Measurements from ENCODE around the gene DTWD2.
"Not testable (repeated sequence)": the region's sequence is repeated elsewhere in the genome, so short reads cannot be mapped to it uniquely, and the experiment has no call there.

The DTWD2 gene

GRCh38 chr5:119010206-119010605 is 21.9 kb upstream of the DTWD2 start:
- no peak for TF ChIP-seq CTCF (conservative IDR thresholded peaks at IDR 0.05; ENCODE audit: low read depth, low read length)
- H2AFZ ChIP-seq (ENCODE audit: low read depth) = no peak overlapping the region
- H3K9ac ChIP-seq = no peak overlapping the region
- no peak overlapping the region for H3K27ac ChIP-seq
- no peaks in the 10 kb centered on the region for H3K4me1 ChIP-seq (ENCODE audit: low read depth, poor library complexity, severe bottlenecking)
- no peaks in the 10 kb centered on the region for H4K20me1 ChIP-seq (ENCODE audit: insufficient read depth)
- H3K79me2 ChIP-seq (ENCODE audit: insufficient read depth, low read depth) = no peaks in the 10 kb centered on the region
- no peak overlapping the region for H3K4me2 ChIP-seq
- no peaks in the 10 kb centered on the region for H3K36me3 ChIP-seq (ENCODE audit: insufficient read depth)
- H3K27me3 ChIP-seq (ENCODE audit: insufficient read depth, low read depth) = no peaks in the 10 kb centered on the region
- H3K4me3 ChIP-seq (IDR thresholded peaks at IDR 0.05; ENCODE audit: insufficient read depth, low read depth, low read length) = no peak overlapping the region

DNA sequence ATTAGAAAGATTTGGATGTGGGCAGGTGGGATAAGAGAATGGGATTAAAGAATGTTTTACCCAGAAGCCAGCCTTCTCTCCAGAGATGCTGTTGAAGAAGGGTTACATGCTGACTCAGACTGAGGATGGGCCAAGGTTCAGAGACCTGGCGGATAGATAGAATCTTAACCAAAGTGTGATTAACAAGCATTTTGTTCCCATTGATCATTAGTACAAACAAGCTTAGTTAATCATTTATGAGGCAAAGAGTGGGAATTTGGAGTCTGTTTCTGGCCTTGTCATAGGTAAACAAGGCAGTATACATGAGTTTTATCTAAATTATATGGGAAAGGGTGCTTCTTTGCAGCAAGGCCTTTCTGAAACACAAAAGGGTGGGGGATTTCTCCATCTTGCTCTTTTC is 20.8 kb upstream of the DTWD2 start:
- Histone ChIP-seq H3K36me3 (ENCODE audit: insufficient read depth) (no peaks in the 10 kb centered on the region), H3K4me2 (no peak overlapping the region), H3K4me3 (IDR thresholded peaks at IDR 0.05; ENCODE audit: insufficient read depth, low read depth, low read length) (no peak overlapping the region), H3K9ac (no peak overlapping the region), H3K79me2 (ENCODE audit: insufficient read depth, low read depth) (no peaks in the 10 kb centered on the region), H3K27ac (no peak overlapping the region), H3K27me3 (ENCODE audit: insufficient read depth, low read depth) (no peaks in the 10 kb centered on the region), H3K4me1 (ENCODE audit: low read depth, poor library complexity, severe bottlenecking) (no peaks in the 10 kb centered on the region), H4K20me1 (ENCODE audit: insufficient read depth) (no peaks in the 10 kb centered on the region), H2AFZ (ENCODE audit: low read depth) (no peak overlapping the region)
- no peak for TF ChIP-seq CTCF (conservative IDR thresholded peaks at IDR 0.05; ENCODE audit: low read depth, low read length)

DNA sequence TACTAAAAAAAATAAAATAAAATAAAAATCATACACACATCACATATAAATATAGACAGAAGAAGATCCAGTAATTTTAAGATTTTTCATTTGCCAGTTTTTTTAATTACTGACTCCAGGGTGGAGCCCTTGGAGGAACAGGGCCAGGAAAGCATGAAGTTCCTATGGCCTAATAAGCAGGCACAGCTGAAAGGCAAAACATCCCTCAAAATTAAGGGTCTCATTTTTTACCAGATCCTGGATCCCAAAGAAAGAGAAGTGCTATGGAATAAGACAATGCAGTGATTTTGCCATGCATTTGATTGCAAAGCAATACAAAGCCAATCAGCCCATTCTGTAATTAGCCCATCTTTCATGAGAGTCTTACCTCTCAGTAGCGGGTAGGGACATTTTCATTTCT is 11.3 kb upstream of the DTWD2 start:
- TF ChIP-seq CTCF (conservative IDR thresholded peaks at IDR 0.05; ENCODE audit: low read depth, low read length) = no peak
- Histone ChIP-seq H3K27ac (no peak overlapping the region), H2AFZ (ENCODE audit: low read depth) (no peak overlapping the region), H3K4me1 (ENCODE audit: low read depth, poor library complexity, severe bottlenecking) (no peaks in the 10 kb centered on the region), H3K36me3 (ENCODE audit: insufficient read depth) (no peaks in the 10 kb centered on the region), H3K79me2 (ENCODE audit: insufficient read depth, low read depth) (no peaks in the 10 kb centered on the region), H4K20me1 (ENCODE audit: insufficient read depth) (no peaks in the 10 kb centered on the region), H3K9ac (no peak overlapping the region), H3K4me3 (IDR thresholded peaks at IDR 0.05; ENCODE audit: insufficient read depth, low read depth, low read length) (no peak overlapping the region), H3K4me2 (no peak overlapping the region), H3K27me3 (ENCODE audit: insufficient read depth, low read depth) (no peaks in the 10 kb centered on the region)

DNA sequence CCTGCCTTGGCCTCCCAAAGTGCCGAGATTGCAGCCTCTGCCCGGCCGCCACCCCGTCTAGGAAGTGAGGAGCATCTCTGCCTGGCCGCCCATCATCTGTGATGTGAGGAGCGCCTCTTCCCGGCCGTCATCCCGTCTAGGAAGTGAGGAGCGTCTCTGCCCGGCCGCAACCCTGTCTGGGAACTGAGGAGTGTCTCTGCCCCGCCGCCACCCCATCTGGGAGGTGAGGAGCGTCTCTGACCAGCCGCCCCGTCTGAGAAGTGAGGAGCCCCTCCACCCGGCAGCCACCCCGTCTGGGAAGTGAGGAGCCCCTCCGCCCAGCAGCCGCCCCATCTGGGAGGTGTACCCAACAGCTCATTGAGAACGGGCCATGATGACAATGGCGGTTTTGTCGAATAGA is 10.5 kb upstream of the DTWD2 start:
- not testable (repeated sequence) for H3K27ac ChIP-seq; H3K9ac ChIP-seq; H3K4me2 ChIP-seq; H3K36me3 ChIP-seq (ENCODE audit: insufficient read depth); H4K20me1 ChIP-seq (ENCODE audit: insufficient read depth); H2AFZ ChIP-seq (ENCODE audit: low read depth); H3K79me2 ChIP-seq (ENCODE audit: insufficient read depth, low read depth); H3K4me1 ChIP-seq (ENCODE audit: low read depth, poor library complexity, severe bottlenecking); H3K27me3 ChIP-seq (ENCODE audit: insufficient read depth, low read depth); H3K4me3 ChIP-seq (IDR thresholded peaks at IDR 0.05; ENCODE audit: insufficient read depth, low read depth, low read length)

- H3K27me3 ChIP-seq (ENCODE audit: insufficient read depth, low read depth) = no peaks in the 10 kb centered on the region
- no peaks in the 10 kb centered on the region for H3K36me3 ChIP-seq (ENCODE audit: insufficient read depth)
- H3K4me2 ChIP-seq = no peak overlapping the region
- no peak for TF ChIP-seq CTCF (conservative IDR thresholded peaks at IDR 0.05; ENCODE audit: low read depth, low read length)
- H3K4me3 ChIP-seq (IDR thresholded peaks at IDR 0.05; ENCODE audit: insufficient read depth, low read depth, low read length) = no peak overlapping the region
- no peaks in the 10 kb centered on the region for H3K4me1 ChIP-seq (ENCODE audit: low read depth, poor library complexity, severe bottlenecking)
- H4K20me1 ChIP-seq (ENCODE audit: insufficient read depth) = no peaks in the 10 kb centered on the region
- H3K27ac ChIP-seq = no peak overlapping the region
- no peak overlapping the region for H3K9ac ChIP-seq
- no peak overlapping the region for H2AFZ ChIP-seq (ENCODE audit: low read depth)
- H3K79me2 ChIP-seq (ENCODE audit: insufficient read depth, low read depth) = no peaks in the 10 kb centered on the region
Observed at GRCh38 chr5:118996098-118996497, 7.8 kb upstream of the DTWD2 start.
